IPS DF 19.7 (cell line): ENCODE results near the gene SAP30L.

Experiments
- DNase-seq: peaks from one replicate; pipeline ENCODE4 v3.0.0-alpha.2; 2013; ENCODE audit warnings: low read depth, low spot score

Gene SAP30L

GRCh38 chr5:154464438-154464837 is 18.6 kb downstream of the SAP30L start:
- no peak for DNase-seq

GRCh38 chr5:154465169-154465568 is 19.4 kb downstream of the SAP30L start:
- DNase-seq, result no peak

GRCh38 chr5:154466147-154466546 is 20.4 kb downstream of the SAP30L start:
- DNase-seq, result no peak

DNA sequence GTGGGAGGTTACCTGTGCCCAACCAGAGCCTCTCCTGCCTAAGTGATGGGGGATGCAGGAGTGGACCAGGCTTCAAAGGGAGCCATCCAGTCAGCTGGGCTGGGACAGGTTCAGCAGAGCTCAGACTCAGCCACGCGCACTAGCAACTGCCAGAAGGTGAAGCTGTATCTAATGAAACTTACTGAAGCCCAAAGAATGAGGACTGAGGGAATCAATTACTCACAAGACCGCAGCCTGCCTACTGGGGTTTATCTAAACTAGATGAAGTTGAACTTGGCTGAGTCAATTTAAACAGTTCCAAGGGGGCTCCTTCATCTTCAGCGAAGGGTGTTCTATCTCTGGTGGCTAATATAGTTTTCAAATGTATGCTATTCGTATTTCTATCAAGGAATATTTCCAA is 20.9 kb downstream of the SAP30L start:
- no peak for DNase-seq

- DNase-seq, result no peak
Observed at GRCh38 chr5:154467655-154468354, 22.0 kb downstream of the SAP30L start.

GRCh38 chr5:154470137-154470536 is 24.3 kb downstream of the SAP30L start:
- no peak for DNase-seq

- DNase-seq, result no peak
Observed at GRCh38 chr5:154470947-154471870, 25.4 kb downstream of the SAP30L start.

- no peak for DNase-seq
Observed at GRCh38 chr5:154472871-154473580, 27.2 kb downstream of the SAP30L start.

DNA sequence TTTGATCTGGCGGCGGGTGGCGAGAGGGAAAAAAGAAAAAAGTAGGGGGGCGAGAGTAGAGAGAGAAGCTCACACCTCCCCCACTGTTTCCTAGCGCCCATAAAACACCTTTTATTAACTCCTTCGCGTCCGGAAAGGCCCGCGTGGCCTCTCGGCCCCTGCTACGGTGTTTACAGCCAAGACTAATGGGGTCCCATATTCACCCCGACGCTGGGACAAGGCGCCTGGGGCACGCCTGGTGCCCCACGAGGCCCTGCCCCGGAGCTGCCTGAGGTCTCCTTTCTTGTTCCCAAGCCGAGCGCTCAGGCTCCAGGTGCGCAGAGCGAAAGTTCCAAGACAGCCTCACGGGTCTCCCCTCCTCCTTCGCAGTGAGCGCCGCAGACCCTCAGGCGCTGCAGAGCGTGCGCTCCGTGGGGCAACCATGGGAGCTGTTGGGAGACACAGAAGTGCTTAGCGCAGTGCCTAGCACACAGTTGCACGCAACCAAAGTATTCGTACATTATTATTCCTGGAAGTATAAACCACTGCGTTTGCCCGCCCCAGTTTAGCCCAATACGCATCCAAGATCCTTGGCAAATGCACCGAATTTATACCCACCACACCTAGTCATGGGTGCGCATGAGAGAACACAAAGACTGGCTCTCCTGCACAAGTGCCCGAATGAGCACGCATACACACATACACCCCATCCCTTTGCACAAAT is 27.9 kb downstream of the SAP30L start:
- DNase-seq, result no peak

DNA sequence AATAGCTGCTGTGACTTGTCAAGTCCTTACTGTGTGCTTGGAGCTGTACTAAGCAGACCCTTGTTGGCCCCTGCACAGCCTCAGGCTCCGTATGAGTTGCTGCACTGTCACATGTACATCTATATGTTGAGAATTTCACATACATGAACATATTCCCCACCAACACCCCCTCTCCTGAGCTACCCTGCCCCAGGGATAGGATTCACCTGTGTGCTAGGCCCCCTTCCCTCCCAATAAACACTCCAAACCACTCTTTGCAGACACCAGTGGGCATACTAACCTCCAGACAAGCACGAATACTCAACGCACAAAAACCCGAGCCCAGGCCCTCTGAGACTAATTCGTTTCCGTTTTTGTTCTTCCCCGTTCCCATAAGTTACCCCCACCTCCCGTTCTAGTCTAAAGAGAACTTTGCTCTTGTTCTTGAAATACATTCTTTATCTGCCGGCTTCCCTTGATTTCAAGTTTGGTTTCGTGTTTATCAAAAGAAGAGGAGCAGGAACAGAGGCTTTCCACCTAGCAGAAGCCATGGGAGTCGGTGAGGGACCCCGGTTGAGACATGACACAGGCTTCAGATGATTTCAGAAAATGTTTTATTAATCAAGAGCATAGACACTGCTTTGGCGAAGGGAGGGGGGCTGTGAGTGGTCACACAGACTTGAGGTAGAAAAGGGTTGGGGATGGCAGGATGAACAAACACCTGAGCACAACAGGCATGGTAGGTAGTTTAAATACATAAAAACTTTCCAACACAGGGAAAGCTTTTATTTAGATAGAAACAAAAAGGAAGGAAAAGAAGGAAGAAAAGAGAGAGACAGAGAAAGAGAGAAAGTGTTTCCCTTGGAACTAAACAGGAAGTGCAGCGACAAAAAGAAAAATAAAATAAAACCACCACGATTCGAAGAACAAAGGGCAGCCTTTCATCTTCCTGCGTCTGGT is 28.9 kb downstream of the SAP30L start:
- DNase-seq, result no peak

GRCh38 chr5:154475591-154476353 is 30.0 kb downstream of the SAP30L start:
- no peak for DNase-seq

DNA sequence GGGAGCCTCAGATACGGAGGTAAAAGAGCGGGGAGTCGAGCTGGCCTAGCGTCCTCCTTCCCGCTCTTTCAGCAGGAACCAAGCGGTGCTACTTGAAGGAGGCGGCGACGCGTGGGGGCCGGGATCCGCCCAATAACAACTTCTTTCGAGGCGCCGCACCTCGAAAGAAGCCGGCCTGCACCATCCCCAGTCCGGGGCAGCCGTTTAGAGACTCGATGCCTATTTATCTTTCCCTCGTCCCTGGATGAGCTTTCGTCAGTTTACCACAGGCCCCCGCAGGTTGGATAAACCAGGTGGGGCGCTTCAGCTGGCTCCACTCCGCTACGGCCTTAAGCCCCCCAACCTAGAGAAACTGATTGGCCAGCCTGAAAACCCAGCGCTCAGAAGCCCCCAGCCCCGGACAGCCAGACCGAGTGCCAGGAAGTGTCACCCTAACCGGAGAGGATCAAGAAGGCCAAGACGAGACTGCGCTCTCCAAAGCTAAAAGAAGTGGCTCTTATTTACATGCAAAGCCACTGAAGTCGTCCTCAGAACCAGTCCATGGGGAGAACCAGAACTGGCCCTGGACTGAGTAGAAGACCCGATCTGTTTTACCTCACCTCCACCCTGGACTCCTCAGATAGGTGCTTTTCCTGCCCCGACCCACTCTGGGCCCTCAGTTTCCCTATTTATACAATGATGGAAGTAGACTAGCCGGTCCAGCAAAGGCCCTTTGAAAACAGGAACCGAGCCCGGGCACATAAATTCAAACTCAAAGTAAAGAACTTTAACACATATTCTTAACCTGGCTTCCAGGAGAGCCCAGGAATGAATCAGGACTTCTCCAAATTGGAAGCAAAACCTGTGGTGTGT is 30.8 kb downstream of the SAP30L start:
- no peak for DNase-seq

- DNase-seq, result no peak
Observed at GRCh38 chr5:154477382-154478223, 31.8 kb downstream of the SAP30L start.

DNA sequence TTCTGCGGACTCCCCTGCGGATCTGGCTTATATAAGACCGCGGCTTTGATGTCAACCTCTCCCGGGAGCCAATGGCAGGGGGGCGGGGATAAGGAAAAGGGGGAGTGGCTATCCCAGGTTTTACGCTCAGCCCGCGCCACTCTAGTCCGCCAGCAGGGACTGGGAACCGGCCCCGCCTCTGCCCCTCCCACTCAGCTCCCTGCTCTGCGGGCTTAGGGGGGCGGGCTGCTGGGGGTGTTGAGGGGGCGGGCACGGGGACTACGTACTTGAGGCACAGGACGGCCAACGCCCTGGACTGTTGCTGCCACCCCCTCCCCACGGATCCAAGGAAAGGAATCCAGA is 32.4 kb downstream of the SAP30L start, which contains the start of gene HAND1:
HAND1 (minus strand) TSS at position 4 of the 342 bp plus-strand sequence. CDS start 219 bp downstream, outside the sequence.
- no peak for DNase-seq

DNA sequence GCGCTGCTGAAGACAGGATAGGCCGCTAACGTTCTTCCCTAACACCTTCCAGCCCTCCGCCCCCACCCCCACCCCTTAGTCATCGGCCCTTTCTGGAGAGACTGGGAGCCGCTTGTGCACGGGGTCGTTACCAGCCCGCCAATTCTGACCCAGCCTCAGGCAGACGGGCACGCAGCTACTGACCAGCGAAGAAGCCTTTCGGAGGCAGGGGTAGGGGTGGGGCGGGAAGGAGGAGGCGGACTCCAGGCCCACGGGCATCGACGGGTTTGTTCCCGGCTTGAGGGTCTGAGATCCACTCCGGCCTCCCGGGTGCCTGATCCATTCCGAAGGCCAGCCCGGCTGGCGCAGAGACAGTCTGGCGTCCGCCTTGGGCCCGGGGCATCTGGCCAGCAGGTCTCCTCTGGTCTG is 33.0 kb downstream of the SAP30L start:
- no peak for DNase-seq

- DNase-seq, result no peak
Observed at GRCh38 chr5:154479160-154479943, 33.6 kb downstream of the SAP30L start.
